SU-DHL-6 (cell line): ENCODE measurements around the gene IQGAP3.

ENCODE experiments used
- H2AFZ ChIP-seq: fragments of 200-600 bp; sonication (generic); 2 replicates; pipeline ENCODE4 v1.6.1; 2014; ENCODE audit warnings: low read depth, mild to moderate bottlenecking, moderate library complexity, mixed read lengths, antibody characterized with exemption, low read length; ENCODE audit not compliant: severe bottlenecking
- H3F3A ChIP-seq: fragments of 200-600 bp; shearing (Covaris generic); 2 replicates; pipeline ENCODE4 v1.6.0; 2016; ENCODE audit warnings: antibody characterized with exemption, mild to moderate bottlenecking; ENCODE audit not compliant: insufficient read depth
- H3K27ac ChIP-seq: fragments of 200-600 bp; sonication (generic); 2 replicates; pipeline ENCODE4 v1.5.1; 2016; ENCODE audit warnings: low read depth, mild to moderate bottlenecking, low read length, moderate library complexity, mixed read lengths
- H3K27me3 ChIP-seq: fragments of 200-600 bp; sonication (generic), shearing (Covaris generic); 2 replicates; pipeline ENCODE4 v1.6.0; 2014; ENCODE audit warnings: mild to moderate bottlenecking, low read length
- H3K36me3 ChIP-seq: fragments of 200-600 bp; sonication (generic); 2 replicates; pipeline ENCODE4 v1.6.1; 2014; ENCODE audit warnings: mild to moderate bottlenecking, low read length, mixed read lengths
- H3K4me2 ChIP-seq: fragments of 300-600, 200-600 bp; shearing (Covaris generic), sonication (generic); 2 replicates; pipeline ENCODE4 v1.6.0; 2014; ENCODE audit warnings: low read length, low read depth, mild to moderate bottlenecking; ENCODE audit not compliant: poor library complexity, severe bottlenecking
- H3K4me3 ChIP-seq: fragments of 200-600 bp; sonication (generic); 2 replicates; pipeline ENCODE4 v1.5.1; 2014; ENCODE audit warnings: antibody characterized with exemption, low read length, mild to moderate bottlenecking, mixed read lengths; ENCODE audit not compliant: insufficient read depth, poor library complexity, severe bottlenecking
- H3K79me2 ChIP-seq: fragments of 200-600 bp; sonication (generic); 2 replicates; pipeline ENCODE4 v1.6.1; 2014; ENCODE audit warnings: mild to moderate bottlenecking, low read length, moderate library complexity; ENCODE audit not compliant: insufficient read depth
- H3K9ac ChIP-seq: fragments of 200-600 bp; sonication (generic); 2 replicates; pipeline ENCODE4 v1.7.0; 2014; ENCODE audit warnings: mild to moderate bottlenecking, low read length
- H3K9me2 ChIP-seq: fragments of 200-600 bp; sonication (generic); replicated peaks from 2 replicates; pipeline ENCODE4 v1.6.1; 2014; ENCODE audit warnings: low read length; ENCODE audit not compliant: insufficient read depth
- H3K9me3 ChIP-seq: fragments of 200-600 bp; sonication (generic); 2 replicates; pipeline ENCODE4 v1.6.1; 2014; ENCODE audit warnings: low read length, mixed read lengths; ENCODE audit not compliant: insufficient read depth
- H4K20me1 ChIP-seq: fragments of 200-600 bp; sonication (generic); 2 replicates; pipeline ENCODE4 v1.6.1; 2014; ENCODE audit warnings: low read depth, mild to moderate bottlenecking, antibody characterized with exemption, low read length, moderate library complexity, mixed read lengths
- CTCF ChIP-seq: fragments of 200-600 bp; sonication (generic); IDR thresholded peaks from one replicate; pipeline ENCODE4 v1.5.1; 2017; ENCODE audit warnings: antibody characterized with exemption, mild to moderate bottlenecking, low read length, moderate library complexity; ENCODE audit not compliant: insufficient read depth, poor library complexity, severe bottlenecking
- EZH2phosphoT487 ChIP-seq: fragments of 200-600 bp; sonication (generic), shearing (Covaris generic); conservative IDR thresholded peaks from 2 replicates; pipeline ENCODE4 v1.6.1; 2018; ENCODE audit warnings: mild to moderate bottlenecking, antibody characterized with exemption, low read length, moderate library complexity, mixed read lengths

IQGAP3 gene

GRCh38 chr1:156593661-156593989, 21.3 kb upstream of the IQGAP3 start:
- Histone ChIP-seq H3K36me3 (no peaks in the 10 kb centered on the region), H3K9me2 (no peaks in the 10 kb centered on the region), H3K79me2 (peaks cover 5% of the 10 kb centered on the region; the same call in 1 of the 2 replicates), H3K9ac (no peak overlapping the region), H3K4me2 (no peak overlapping the region), H3K4me3 (no peak overlapping the region), H2AFZ (no peak overlapping the region), H4K20me1 (no peaks in the 10 kb centered on the region), H3K27me3 (no peaks in the 10 kb centered on the region), H3F3A (peaks cover 26% of the 10 kb centered on the region), H3K9me3 (no peaks in the 10 kb centered on the region), H3K27ac (no peak overlapping the region)
- TF ChIP-seq CTCF (no peak), EZH2phosphoT487 (no peak)

GRCh38 chr1:156592910-156593660, 20.7 kb upstream of the IQGAP3 start:
- Histone ChIP-seq H3F3A (peaks cover 26% of the 10 kb centered on the region), H3K9me3 (no peaks in the 10 kb centered on the region), H3K9ac (peak overlapping the region; percentile 90; the same call in 1 of the 2 replicates), H3K9me2 (no peaks in the 10 kb centered on the region), H4K20me1 (no peaks in the 10 kb centered on the region), H3K27ac (peak overlapping the region; percentile 51), H3K4me2 (peak overlapping the region; percentile 76), H3K4me3 (no peak overlapping the region), H3K79me2 (peaks cover 5% of the 10 kb centered on the region; the same call in 1 of the 2 replicates), H3K36me3 (no peaks in the 10 kb centered on the region), H3K27me3 (no peaks in the 10 kb centered on the region), H2AFZ (no peak overlapping the region)
- TF ChIP-seq EZH2phosphoT487 (no peak), CTCF (no peak)

GRCh38 chr1:156592158-156592909, 20.0 kb upstream of the IQGAP3 start:
- H3K36me3 ChIP-seq, result no peaks in the 10 kb centered on the region
- no peaks in the 10 kb centered on the region for H3K9me3 ChIP-seq
- no peaks in the 10 kb centered on the region for H3K9me2 ChIP-seq
- no peaks in the 10 kb centered on the region for H3K27me3 ChIP-seq
- peak overlapping the region; percentile 68 for H2AFZ ChIP-seq
- no peak for TF ChIP-seq CTCF
- TF ChIP-seq EZH2phosphoT487, result no peak
- H3K4me2 ChIP-seq, result peak overlapping the region; percentile 76
- peaks cover 5% of the 10 kb centered on the region; the same call in 1 of the 2 replicates for H3K79me2 ChIP-seq
- H3K4me3 ChIP-seq, result peak overlapping the region; percentile 80
- peaks cover 26% of the 10 kb centered on the region for H3F3A ChIP-seq
- peak overlapping the region; percentile 51 for H3K27ac ChIP-seq
- no peaks in the 10 kb centered on the region for H4K20me1 ChIP-seq
- H3K9ac ChIP-seq, result peak overlapping the region; percentile 90
